ENCODE results near the gene IFT43.

The IFT43 gene

GRCh38 chr14:75969891-75970290, 15.7 kb upstream of the IFT43 start:
- H3K79me2 ChIP-seq (ENCODE audit: insufficient read depth, low read depth): no peaks in the 10 kb centered on the region

DNA sequence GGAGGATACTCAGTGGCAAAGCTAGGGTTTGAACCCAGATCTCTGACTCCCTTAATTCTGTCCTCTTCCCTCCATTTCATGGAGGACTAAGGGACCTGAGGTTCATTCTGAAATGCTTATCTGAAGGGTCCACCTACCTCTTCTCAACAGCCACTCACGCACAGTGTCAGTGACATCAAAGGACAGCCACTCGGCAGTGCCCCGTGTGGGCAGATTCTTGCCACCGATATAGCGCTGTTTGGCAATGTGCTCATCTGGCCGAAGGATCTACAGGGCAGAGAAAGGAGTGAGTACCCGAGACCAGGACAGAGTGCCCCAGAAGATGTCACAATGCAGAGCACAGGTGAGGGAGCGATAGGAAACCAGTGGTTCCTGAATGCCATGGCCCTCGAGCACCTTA, 14.6 kb upstream of the IFT43 start:
- no peak for TF ChIP-seq CTCF (conservative IDR thresholded peaks at IDR 0.05; ENCODE audit: low read depth, low read length)
- no peaks in the 10 kb centered on the region for H3K36me3 ChIP-seq (ENCODE audit: insufficient read depth)
- no peak overlapping the region for H3K4me2 ChIP-seq
- no peaks in the 10 kb centered on the region for H3K4me1 ChIP-seq (ENCODE audit: low read depth, poor library complexity, severe bottlenecking)
- no peak overlapping the region for H3K9ac ChIP-seq
- no peak overlapping the region for H2AFZ ChIP-seq (ENCODE audit: low read depth)
- no peak overlapping the region for H3K27ac ChIP-seq
- H4K20me1 ChIP-seq (ENCODE audit: insufficient read depth): no peaks in the 10 kb centered on the region
- no peaks in the 10 kb centered on the region for H3K79me2 ChIP-seq (ENCODE audit: insufficient read depth, low read depth)
- H3K27me3 ChIP-seq (ENCODE audit: insufficient read depth, low read depth): no peaks in the 10 kb centered on the region
- H3K4me3 ChIP-seq (IDR thresholded peaks at IDR 0.05; ENCODE audit: insufficient read depth, low read depth, low read length): no peak overlapping the region

More at GRCh38 chr14:75969891-75970290, 15.7 kb upstream of the IFT43 start:
- Histone ChIP-seq H4K20me1 (ENCODE audit: insufficient read depth) (no peaks in the 10 kb centered on the region), H2AFZ (ENCODE audit: low read depth) (no peak overlapping the region), H3K4me2 (no peak overlapping the region), H3K27ac (no peak overlapping the region), H3K27me3 (ENCODE audit: insufficient read depth, low read depth) (no peaks in the 10 kb centered on the region), H3K9ac (no peak overlapping the region), H3K4me3 (IDR thresholded peaks at IDR 0.05; ENCODE audit: insufficient read depth, low read depth, low read length) (no peak overlapping the region), H3K4me1 (ENCODE audit: low read depth, poor library complexity, severe bottlenecking) (no peaks in the 10 kb centered on the region), H3K36me3 (ENCODE audit: insufficient read depth) (no peaks in the 10 kb centered on the region)
- TF ChIP-seq CTCF (conservative IDR thresholded peaks at IDR 0.05; ENCODE audit: low read depth, low read length): no peak

DNA sequence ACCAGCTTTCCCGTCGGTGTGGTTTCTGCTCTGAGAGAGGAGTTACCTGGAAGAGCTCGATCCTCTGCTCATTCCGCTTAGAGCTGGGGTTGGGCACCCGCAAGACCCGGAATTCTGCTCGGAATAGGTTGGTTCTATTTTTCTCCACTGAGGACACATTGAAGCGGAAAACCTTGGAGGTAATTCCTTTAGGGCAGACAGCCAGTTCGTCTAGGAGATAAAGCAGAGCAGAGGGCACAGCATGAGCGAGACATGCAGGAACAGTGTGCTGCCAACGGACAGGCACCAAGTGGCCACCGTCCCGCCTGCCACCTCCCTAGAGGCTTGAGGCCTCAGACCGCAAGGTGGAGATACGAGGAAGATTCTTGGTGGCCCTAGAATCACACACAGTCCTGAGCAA, 14.1 kb upstream of the IFT43 start:
- Histone ChIP-seq H3K36me3 (ENCODE audit: insufficient read depth) (no peaks in the 10 kb centered on the region), H3K4me1 (ENCODE audit: low read depth, poor library complexity, severe bottlenecking) (no peaks in the 10 kb centered on the region), H3K79me2 (ENCODE audit: insufficient read depth, low read depth) (no peaks in the 10 kb centered on the region), H3K4me3 (IDR thresholded peaks at IDR 0.05; ENCODE audit: insufficient read depth, low read depth, low read length) (no peak overlapping the region), H3K9ac (no peak overlapping the region), H2AFZ (ENCODE audit: low read depth) (no peak overlapping the region), H3K27me3 (ENCODE audit: insufficient read depth, low read depth) (no peaks in the 10 kb centered on the region), H4K20me1 (ENCODE audit: insufficient read depth) (no peaks in the 10 kb centered on the region), H3K4me2 (no peak overlapping the region), H3K27ac (no peak overlapping the region)
- TF ChIP-seq CTCF (conservative IDR thresholded peaks at IDR 0.05; ENCODE audit: low read depth, low read length): no peak

- no peak overlapping the region for H3K4me2 ChIP-seq
- no peaks in the 10 kb centered on the region for H3K79me2 ChIP-seq (ENCODE audit: insufficient read depth, low read depth)
- H2AFZ ChIP-seq (ENCODE audit: low read depth): no peak overlapping the region
- H4K20me1 ChIP-seq (ENCODE audit: insufficient read depth): no peaks in the 10 kb centered on the region
- H3K4me3 ChIP-seq (IDR thresholded peaks at IDR 0.05; ENCODE audit: insufficient read depth, low read depth, low read length): no peak overlapping the region
- H3K36me3 ChIP-seq (ENCODE audit: insufficient read depth): no peaks in the 10 kb centered on the region
- no peaks in the 10 kb centered on the region for H3K27me3 ChIP-seq (ENCODE audit: insufficient read depth, low read depth)
- no peak overlapping the region for H3K9ac ChIP-seq
- no peaks in the 10 kb centered on the region for H3K4me1 ChIP-seq (ENCODE audit: low read depth, poor library complexity, severe bottlenecking)
- no peak for TF ChIP-seq CTCF (conservative IDR thresholded peaks at IDR 0.05; ENCODE audit: low read depth, low read length)
- H3K27ac ChIP-seq: no peak overlapping the region
Measured at GRCh38 chr14:75972801-75973421, 12.7 kb upstream of the IFT43 start.

Data from KMS-11 (cell line).